ENCODE measurements around the gene RPL36. TPM values are rescaled to one million over a fixed set of nuclear protein-coding genes. Genes with fewer than 3 reads are reported as not detected.

The RPL36 gene
- total RNA-seq, 1 donor from 2014 or later, result 778 TPM

DNA sequence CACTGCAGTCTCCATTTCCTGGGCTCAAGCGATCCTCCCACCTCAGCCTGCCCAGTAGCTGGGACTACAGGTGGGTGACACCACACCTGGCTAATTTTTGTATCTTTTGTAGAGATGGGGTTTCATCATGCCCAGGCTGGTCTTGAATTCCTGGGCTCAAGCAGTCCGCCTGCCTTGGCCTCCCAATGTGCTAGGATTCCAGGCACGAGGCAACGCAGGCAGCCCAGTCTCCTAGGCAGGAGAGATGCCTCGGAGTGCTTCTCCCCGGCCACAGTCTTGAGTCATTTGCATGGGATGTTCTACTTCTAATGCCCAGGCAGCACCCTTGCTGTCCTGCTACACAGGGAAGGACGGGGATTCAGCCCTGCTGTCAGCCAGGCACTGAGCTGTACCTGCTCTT is 18.5 kb upstream of the RPL36 start:
- no peak overlapping the region for H3K27ac Mint-ChIP-seq
- Histone ChIP-seq H4K20me1 (ENCODE audit: low read depth) (peaks cover 7% of the 10 kb centered on the region), H3K9me3 (ENCODE audit: low read depth) (no peaks in the 10 kb centered on the region), H3F3A (ENCODE audit: low read depth) (peaks cover 4% of the 10 kb centered on the region), H3K36me3 (no peaks in the 10 kb centered on the region), H2AFZ (replicated peaks) (no peak overlapping the region), H3K27ac (no peak overlapping the region), H3K27me3 (no peaks in the 10 kb centered on the region), H3K4me1 (no peaks in the 10 kb centered on the region), H3K4me3 (no peak overlapping the region), H3K79me2 (ENCODE audit: low read depth) (no peaks in the 10 kb centered on the region), H3K9ac (no peak overlapping the region), H3K4me2 (no peak overlapping the region)
- H3K4me1 Mint-ChIP-seq, result no peaks in the 10 kb centered on the region
- no peak overlapping the region for H3K4me3 Mint-ChIP-seq
- peaks cover 9% of the 10 kb centered on the region for H3K36me3 Mint-ChIP-seq
- TF ChIP-seq, protein P1, sequence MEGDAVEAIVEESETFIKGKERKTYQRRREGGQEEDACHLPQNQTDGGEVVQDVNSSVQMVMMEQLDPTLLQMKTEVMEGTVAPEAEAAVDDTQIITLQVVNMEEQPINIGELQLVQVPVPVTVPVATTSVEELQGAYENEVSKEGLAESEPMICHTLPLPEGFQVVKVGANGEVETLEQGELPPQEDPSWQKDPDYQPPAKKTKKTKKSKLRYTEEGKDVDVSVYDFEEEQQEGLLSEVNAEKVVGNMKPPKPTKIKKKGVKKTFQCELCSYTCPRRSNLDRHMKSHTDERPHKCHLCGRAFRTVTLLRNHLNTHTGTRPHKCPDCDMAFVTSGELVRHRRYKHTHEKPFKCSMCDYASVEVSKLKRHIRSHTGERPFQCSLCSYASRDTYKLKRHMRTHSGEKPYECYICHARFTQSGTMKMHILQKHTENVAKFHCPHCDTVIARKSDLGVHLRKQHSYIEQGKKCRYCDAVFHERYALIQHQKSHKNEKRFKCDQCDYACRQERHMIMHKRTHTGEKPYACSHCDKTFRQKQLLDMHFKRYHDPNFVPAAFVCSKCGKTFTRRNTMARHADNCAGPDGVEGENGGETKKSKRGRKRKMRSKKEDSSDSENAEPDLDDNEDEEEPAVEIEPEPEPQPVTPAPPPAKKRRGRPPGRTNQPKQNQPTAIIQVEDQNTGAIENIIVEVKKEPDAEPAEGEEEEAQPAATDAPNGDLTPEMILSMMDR (IDR thresholded peaks at IDR 0.05), result no peak
- TF ChIP-seq EZH2 (IDR thresholded peaks at IDR 0.05) (no peak), EZH2phosphoT487 (IDR thresholded peaks at IDR 0.05) (no peak)
- H3K9me3 Mint-ChIP-seq, result no peaks in the 10 kb centered on the region
- peaks cover 11% of the 10 kb centered on the region for H3K27me3 Mint-ChIP-seq (ENCODE audit: insufficient read depth, low read depth)
- no peak for DNase-seq (ENCODE audit: low spot score)

DNA sequence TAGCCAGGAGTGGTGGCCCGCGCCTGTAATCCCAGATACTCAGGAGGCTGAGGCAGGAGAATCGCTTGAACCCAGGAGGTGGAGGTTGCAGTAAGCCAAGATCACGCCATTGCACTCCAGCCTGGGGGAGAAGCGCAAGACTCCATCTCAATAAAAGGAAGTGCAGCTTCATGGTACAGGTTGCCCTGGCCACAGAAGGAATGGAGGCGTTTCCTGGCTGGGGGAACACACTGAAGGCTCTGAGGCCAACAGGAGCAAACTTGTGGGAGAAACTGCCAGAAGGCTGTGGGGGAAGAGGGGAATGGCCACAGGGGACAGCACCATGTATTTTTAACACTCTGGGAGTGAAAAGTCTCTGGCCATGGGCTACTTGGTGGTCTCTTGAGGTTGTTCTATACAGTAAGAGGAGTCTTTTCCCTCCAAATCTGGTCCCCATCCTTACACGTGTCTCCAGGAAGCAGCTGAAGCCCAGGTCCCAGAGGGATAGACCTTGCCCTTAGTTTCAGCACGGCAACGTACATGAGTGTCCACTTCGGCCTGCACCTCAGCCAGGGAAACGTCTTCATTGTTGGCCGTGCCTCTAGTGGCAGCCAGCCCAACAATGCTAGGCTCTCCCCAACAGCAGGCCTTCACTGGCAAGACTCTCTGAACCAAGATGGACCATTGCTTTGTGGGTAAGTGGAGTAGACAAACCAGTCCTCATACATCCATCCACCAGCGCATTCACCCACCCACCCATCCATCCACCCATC is 17.2 kb upstream of the RPL36 start:
- Histone ChIP-seq H3K27me3 (no peaks in the 10 kb centered on the region), H3K36me3 (no peaks in the 10 kb centered on the region), H3K27ac (no peak overlapping the region), H3F3A (ENCODE audit: low read depth) (peaks cover 4% of the 10 kb centered on the region), H3K4me1 (no peaks in the 10 kb centered on the region), H4K20me1 (ENCODE audit: low read depth) (no peaks in the 10 kb centered on the region), H3K9ac (no peak overlapping the region), H3K4me3 (no peak overlapping the region), H3K9me3 (ENCODE audit: low read depth) (no peaks in the 10 kb centered on the region), H3K79me2 (ENCODE audit: low read depth) (no peaks in the 10 kb centered on the region), H2AFZ (replicated peaks) (no peak overlapping the region), H3K4me2 (no peak overlapping the region)
- no peak overlapping the region for H3K4me3 Mint-ChIP-seq
- H3K9me3 Mint-ChIP-seq, result no peaks in the 10 kb centered on the region
- H3K27me3 Mint-ChIP-seq (ENCODE audit: insufficient read depth, low read depth), result peaks cover 11% of the 10 kb centered on the region
- TF ChIP-seq EZH2 (IDR thresholded peaks at IDR 0.05) (no peak), EZH2phosphoT487 (IDR thresholded peaks at IDR 0.05) (no peak)
- TF ChIP-seq, protein P1 (IDR thresholded peaks at IDR 0.05), result no peak
- H3K4me1 Mint-ChIP-seq, result no peaks in the 10 kb centered on the region
- no peak for DNase-seq (ENCODE audit: low spot score)
- H3K36me3 Mint-ChIP-seq, result peaks cover 5% of the 10 kb centered on the region
- no peak overlapping the region for H3K27ac Mint-ChIP-seq

DNA sequence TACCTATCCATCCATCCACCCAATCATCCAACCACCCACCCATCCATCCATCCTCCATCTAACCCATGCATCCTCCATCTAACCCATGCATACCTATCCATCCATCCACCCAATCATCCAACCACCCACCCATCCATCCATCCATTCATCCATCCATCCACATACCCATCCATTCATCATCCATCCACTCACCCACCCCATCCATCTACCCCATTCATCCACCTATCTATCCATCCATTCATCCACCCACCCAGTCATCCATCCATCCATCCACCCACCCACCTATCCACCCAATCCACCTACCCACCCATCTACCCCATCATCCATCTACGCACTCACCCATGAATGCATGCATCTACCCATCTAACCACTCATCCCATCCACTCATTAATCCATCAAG is 16.3 kb upstream of the RPL36 start:
- H4K20me1 ChIP-seq (ENCODE audit: low read depth), result no peaks in the 10 kb centered on the region
- H3K36me3 Mint-ChIP-seq, result peaks cover 5% of the 10 kb centered on the region
- H3K9me3 Mint-ChIP-seq, result no peaks in the 10 kb centered on the region
- no peak overlapping the region for H3K27ac Mint-ChIP-seq
- no peak overlapping the region for H3K9ac ChIP-seq
- H3K27me3 Mint-ChIP-seq (ENCODE audit: insufficient read depth, low read depth), result peaks cover 11% of the 10 kb centered on the region
- DNase-seq (ENCODE audit: low spot score), result no peak
- peaks cover 4% of the 10 kb centered on the region for H3F3A ChIP-seq (ENCODE audit: low read depth)
- H2AFZ ChIP-seq (replicated peaks), result no peak overlapping the region
- H3K27me3 ChIP-seq, result no peaks in the 10 kb centered on the region
- H3K4me2 ChIP-seq, result no peak overlapping the region
- TF ChIP-seq, protein P1 (IDR thresholded peaks at IDR 0.05), result no peak
- no peak for TF ChIP-seq EZH2phosphoT487 (IDR thresholded peaks at IDR 0.05)
- no peak for TF ChIP-seq EZH2 (IDR thresholded peaks at IDR 0.05)
- no peak overlapping the region for H3K27ac ChIP-seq
- H3K79me2 ChIP-seq (ENCODE audit: low read depth), result no peaks in the 10 kb centered on the region
- H3K4me3 ChIP-seq, result no peak overlapping the region
- no peak overlapping the region for H3K4me3 Mint-ChIP-seq
- no peaks in the 10 kb centered on the region for H3K9me3 ChIP-seq (ENCODE audit: low read depth)
- H3K4me1 ChIP-seq, result no peaks in the 10 kb centered on the region
- H3K4me1 Mint-ChIP-seq, result no peaks in the 10 kb centered on the region
- no peaks in the 10 kb centered on the region for H3K36me3 ChIP-seq

Measured in neural progenitor cell (in vitro differentiated cells).